Measurements from ENCODE around the gene DSTN.
A peak's percentile ranks its signal among the peaks of the same experiment; 100 is the strongest.

DSTN gene

GRCh38 chr20:17640146-17640874 lies 70.4 kb downstream of the DSTN start:
- DNase-seq: no peak

GRCh38 chr20:17640875-17641378 lies 71.1 kb downstream of the DSTN start:
- no peak for DNase-seq

GRCh38 chr20:17641520-17641964 lies 71.7 kb downstream of the DSTN start:
- no peak for DNase-seq

GRCh38 chr20:17641993-17642392 lies 72.1 kb downstream of the DSTN start:
- no peak for DNase-seq

GRCh38 chr20:17642404-17643269 lies 72.8 kb downstream of the DSTN start:
- DNase-seq: no peak

- DNase-seq: no peak
Measured at GRCh38 chr20:17643531-17644188, 73.8 kb downstream of the DSTN start.

GRCh38 chr20:17644451-17644850 lies 74.6 kb downstream of the DSTN start:
- no peak for DNase-seq

- no peak for DNase-seq
Measured at GRCh38 chr20:17645010-17645409, 75.1 kb downstream of the DSTN start.

- DNase-seq: no peak
Measured at GRCh38 chr20:17645546-17646208, 75.8 kb downstream of the DSTN start.

- no peak for DNase-seq
Measured at GRCh38 chr20:17646209-17646960, 76.5 kb downstream of the DSTN start.

- no peak for DNase-seq
Measured at GRCh38 chr20:17646961-17647301, 77.1 kb downstream of the DSTN start.

- no peak for DNase-seq
Measured at GRCh38 chr20:17647391-17648314, 77.8 kb downstream of the DSTN start.

GRCh38 chr20:17648315-17648646 lies 78.4 kb downstream of the DSTN start:
- DNase-seq: no peak

GRCh38 chr20:17648791-17649730 lies 79.2 kb downstream of the DSTN start:
- peak; percentile 21 to 28 for DNase-seq

- no peak for DNase-seq
Measured at GRCh38 chr20:17650301-17651128, 80.6 kb downstream of the DSTN start.

- no peak for DNase-seq
Measured at GRCh38 chr20:17651129-17651759, 81.4 kb downstream of the DSTN start.

GRCh38 chr20:17651760-17652388 lies 82.0 kb downstream of the DSTN start:
- DNase-seq: no peak

GRCh38 chr20:17652411-17652810 lies 82.5 kb downstream of the DSTN start:
- DNase-seq: no peak

Measured in activated CD4-positive, alpha-beta T cell treated with anti-CD3 and anti-CD28 coated beads, Interleukin-2, amount 50 U/mL, for 4 hours (primary cell).